Sigmoid colon (tissue), 4 donors: ENCODE data around the gene CDH22.

Experiments used
- EP300 ChIP-seq, 4 donors: sonication (generic); formaldehyde crosslinking; IDR thresholded peaks; one replicate each; pipeline ENCODE4 v1.6.1; 2017; ENCODE audit warnings: antibody characterized with exemption in 4 of 4
- POLR2A ChIP-seq, 2 donors: fragments of 450-650 bp; IDR thresholded peaks; one replicate each; pipeline ENCODE4 v1.6.1; 2016; ENCODE audit warnings: antibody characterized with exemption in 2 of 2, mild to moderate bottlenecking in 2 of 2, moderate library complexity in 2 of 2
- POLR2AphosphoS5 ChIP-seq, 4 donors: sonication (generic); formaldehyde crosslinking; IDR thresholded peaks; one replicate each; pipeline ENCODE4 v1.6.1; 2017; ENCODE audit warnings: antibody characterized with exemption in 4 of 4
- TF ChIP-seq, protein P1 (sequence below), 4 experiments: fragments of 450-650 bp in 3 of 4; fragments of 200-600 bp in 1 of 4; IDR thresholded peaks; one replicate each; pipeline ENCODE4 v1.5.1; 2016 to 2019; ENCODE audit warnings: antibody characterized with exemption in 4 of 4, mild to moderate bottlenecking in 3 of 4, moderate library complexity in 2 of 4

DNA sequence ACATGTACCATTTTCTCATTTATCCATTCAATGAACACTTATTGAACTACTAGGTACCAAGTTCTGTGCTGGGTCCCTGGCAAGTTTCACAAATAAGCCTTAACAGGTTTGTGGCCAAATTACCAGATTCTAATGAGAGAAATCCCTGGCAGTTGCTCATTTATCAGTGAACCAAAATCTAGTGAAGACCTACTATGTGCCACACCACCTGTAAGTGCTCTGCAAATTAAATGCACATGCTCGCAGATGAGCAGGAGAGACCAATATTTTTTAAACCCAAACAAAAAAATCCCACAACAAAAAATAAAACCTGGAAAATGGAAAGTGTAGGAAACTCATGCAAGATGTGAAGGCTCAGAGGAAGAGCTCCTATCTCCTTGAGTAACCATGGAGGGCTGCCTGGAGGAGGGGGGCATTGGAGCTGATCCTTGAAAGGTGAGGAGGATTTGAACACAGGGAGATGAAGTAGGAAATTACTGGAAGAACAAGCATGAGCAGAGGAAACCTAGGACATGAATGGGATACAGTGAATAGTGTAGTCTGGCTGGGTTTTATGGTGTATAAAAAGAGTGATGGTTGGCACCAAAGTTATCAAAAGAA lies 48.9 kb downstream of the CDH22 start:
- TF ChIP-seq POLR2AphosphoS5 (IDR thresholded peaks at IDR 0.05) (no peak), POLR2A (IDR thresholded peaks at IDR 0.05) (no peak), EP300 (IDR thresholded peaks at IDR 0.05) (no peak)
- TF ChIP-seq, protein P1, sequence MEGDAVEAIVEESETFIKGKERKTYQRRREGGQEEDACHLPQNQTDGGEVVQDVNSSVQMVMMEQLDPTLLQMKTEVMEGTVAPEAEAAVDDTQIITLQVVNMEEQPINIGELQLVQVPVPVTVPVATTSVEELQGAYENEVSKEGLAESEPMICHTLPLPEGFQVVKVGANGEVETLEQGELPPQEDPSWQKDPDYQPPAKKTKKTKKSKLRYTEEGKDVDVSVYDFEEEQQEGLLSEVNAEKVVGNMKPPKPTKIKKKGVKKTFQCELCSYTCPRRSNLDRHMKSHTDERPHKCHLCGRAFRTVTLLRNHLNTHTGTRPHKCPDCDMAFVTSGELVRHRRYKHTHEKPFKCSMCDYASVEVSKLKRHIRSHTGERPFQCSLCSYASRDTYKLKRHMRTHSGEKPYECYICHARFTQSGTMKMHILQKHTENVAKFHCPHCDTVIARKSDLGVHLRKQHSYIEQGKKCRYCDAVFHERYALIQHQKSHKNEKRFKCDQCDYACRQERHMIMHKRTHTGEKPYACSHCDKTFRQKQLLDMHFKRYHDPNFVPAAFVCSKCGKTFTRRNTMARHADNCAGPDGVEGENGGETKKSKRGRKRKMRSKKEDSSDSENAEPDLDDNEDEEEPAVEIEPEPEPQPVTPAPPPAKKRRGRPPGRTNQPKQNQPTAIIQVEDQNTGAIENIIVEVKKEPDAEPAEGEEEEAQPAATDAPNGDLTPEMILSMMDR (IDR thresholded peaks at IDR 0.05): no peak
